GM19351 (cell line): Measurements from ENCODE around the gene PLEKHO1.
A peak's percentile ranks its signal among the peaks of the same experiment; 100 is the strongest.
"Not testable (repeated sequence)": the region's sequence is repeated elsewhere in the genome, so short reads cannot be mapped to it uniquely, and the experiment has no call there.

Experiments used
- ATAC-seq: cut with Tn5 transposase; IDR thresholded peaks from one replicate; pipeline ENCODE4 v1.9.1; 2021; ENCODE audit warnings: mild to moderate bottlenecking, moderate library complexity; ENCODE audit not compliant: unreplicated experiment

The PLEKHO1 gene

GRCh38 chr1:150149271-150150132 is at the start of gene PLEKHO1:
Gene PLEKHO1, plus strand, starts transcription at chr1:150149916. Its CDS starts 342 bp downstream, at chr1:150150258.
- peak; percentile 62 for ATAC-seq

GRCh38 chr1:150102986-150103385 is 46.7 kb upstream of the PLEKHO1 start:
- no peak for ATAC-seq

- no peak for ATAC-seq
Measured at GRCh38 chr1:150106341-150106740, 43.4 kb upstream of the PLEKHO1 start.

- no peak for ATAC-seq
Measured at GRCh38 chr1:150109586-150109985, 40.1 kb upstream of the PLEKHO1 start.

GRCh38 chr1:150110116-150110515 is 39.6 kb upstream of the PLEKHO1 start:
- ATAC-seq = no peak

- ATAC-seq = no peak
Measured at GRCh38 chr1:150111670-150112069, 38.0 kb upstream of the PLEKHO1 start.

- ATAC-seq = no peak
Measured at GRCh38 chr1:150115121-150115520, 34.6 kb upstream of the PLEKHO1 start.

GRCh38 chr1:150118716-150119115 is 31.0 kb upstream of the PLEKHO1 start:
- ATAC-seq = no peak

- no peak for ATAC-seq
Measured at GRCh38 chr1:150121236-150121862, 28.4 kb upstream of the PLEKHO1 start.

- no peak for ATAC-seq
Measured at GRCh38 chr1:150126811-150127210, 22.9 kb upstream of the PLEKHO1 start.

GRCh38 chr1:150127464-150127863 is 22.3 kb upstream of the PLEKHO1 start:
- no peak for ATAC-seq

GRCh38 chr1:150127868-150128267 is 21.8 kb upstream of the PLEKHO1 start:
- ATAC-seq = no peak

GRCh38 chr1:150132372-150132771 is 17.3 kb upstream of the PLEKHO1 start:
- no peak for ATAC-seq

- ATAC-seq = no peak
Measured at GRCh38 chr1:150134537-150134936, 15.2 kb upstream of the PLEKHO1 start.

GRCh38 chr1:150135400-150135799 is 14.3 kb upstream of the PLEKHO1 start:
- ATAC-seq = not testable (repeated sequence)

- no peak for ATAC-seq
Measured at GRCh38 chr1:150138044-150138443, 11.7 kb upstream of the PLEKHO1 start.

- no peak for ATAC-seq
Measured at GRCh38 chr1:150141452-150141851, 8.3 kb upstream of the PLEKHO1 start.

GRCh38 chr1:150142083-150142482 is 7.6 kb upstream of the PLEKHO1 start:
- no peak for ATAC-seq

- no peak for ATAC-seq
Measured at GRCh38 chr1:150144606-150145005, 5.1 kb upstream of the PLEKHO1 start.

GRCh38 chr1:150146016-150146415 is 3.7 kb upstream of the PLEKHO1 start:
- not testable (repeated sequence) for ATAC-seq

- ATAC-seq = no peak
Measured at GRCh38 chr1:150146849-150147542, 2.7 kb upstream of the PLEKHO1 start.

- ATAC-seq = no peak
Measured at GRCh38 chr1:150148837-150149270, 862 bp upstream of the PLEKHO1 start.
